ENCODE data around the gene LIME1.

The LIME1 gene

DNA sequence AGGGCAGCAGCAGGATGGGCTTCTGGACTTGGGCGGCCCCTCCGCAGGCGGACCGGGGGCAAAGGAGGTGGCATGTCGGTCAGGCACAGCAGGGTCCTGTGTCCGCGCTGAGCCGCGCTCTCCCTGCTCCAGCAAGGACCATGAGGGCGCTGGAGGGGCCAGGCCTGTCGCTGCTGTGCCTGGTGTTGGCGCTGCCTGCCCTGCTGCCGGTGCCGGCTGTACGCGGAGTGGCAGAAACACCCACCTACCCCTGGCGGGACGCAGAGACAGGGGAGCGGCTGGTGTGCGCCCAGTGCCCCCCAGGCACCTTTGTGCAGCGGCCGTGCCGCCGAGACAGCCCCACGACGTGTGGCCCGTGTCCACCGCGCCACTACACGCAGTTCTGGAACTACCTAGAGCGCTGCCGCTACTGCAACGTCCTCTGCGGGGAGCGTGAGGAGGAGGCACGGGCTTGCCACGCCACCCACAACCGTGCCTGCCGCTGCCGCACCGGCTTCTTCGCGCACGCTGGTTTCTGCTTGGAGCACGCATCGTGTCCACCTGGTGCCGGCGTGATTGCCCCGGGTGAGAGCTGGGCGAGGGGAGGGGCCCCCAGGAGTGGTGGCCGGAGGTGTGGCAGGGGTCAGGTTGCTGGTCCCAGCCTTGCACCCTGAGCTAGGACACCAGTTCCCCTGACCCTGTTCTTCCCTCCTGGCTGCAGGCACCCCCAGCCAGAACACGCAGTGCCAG lies 39.7 kb upstream of the LIME1 start, which contains the start of gene TNFRSF6B:
Gene TNFRSF6B (plus strand): TSS at position 25 of the 729 bp plus-strand sequence. CDS start 116 bp downstream, at position 141.
- TF ChIP-seq POLR2AphosphoS5 (IDR thresholded peaks at IDR 0.05; ENCODE audit: low read depth, low read length) (peak; percentile 55; the same call in 1 of the 2 replicates), POU2F2 (IDR thresholded peaks at IDR 0.05; ENCODE audit: low read depth, low read length) (no peak)

DNA sequence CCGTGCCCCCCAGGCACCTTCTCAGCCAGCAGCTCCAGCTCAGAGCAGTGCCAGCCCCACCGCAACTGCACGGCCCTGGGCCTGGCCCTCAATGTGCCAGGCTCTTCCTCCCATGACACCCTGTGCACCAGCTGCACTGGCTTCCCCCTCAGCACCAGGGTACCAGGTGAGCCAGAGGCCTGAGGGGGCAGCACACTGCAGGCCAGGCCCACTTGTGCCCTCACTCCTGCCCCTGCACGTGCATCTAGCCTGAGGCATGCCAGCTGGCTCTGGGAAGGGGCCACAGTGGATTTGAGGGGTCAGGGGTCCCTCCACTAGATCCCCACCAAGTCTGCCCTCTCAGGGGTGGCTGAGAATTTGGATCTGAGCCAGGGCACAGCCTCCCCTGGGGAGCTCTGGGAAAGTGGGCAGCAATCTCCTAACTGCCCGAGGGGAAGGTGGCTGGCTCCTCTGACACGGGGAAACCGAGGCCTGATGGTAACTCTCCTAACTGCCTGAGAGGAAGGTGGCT lies 39.1 kb upstream of the LIME1 start:
- TF ChIP-seq POLR2AphosphoS5 (IDR thresholded peaks at IDR 0.05; ENCODE audit: low read depth, low read length) (no peak; the same call in 1 of the 2 replicates), TAF1 (IDR thresholded peaks at IDR 0.05; ENCODE audit: low read depth, low read length) (no peak)
- FAIRE-seq (no peak), DNase-seq (ENCODE audit: insufficient read length, low spot score) (peak; percentile 39)

More for the DNA sequence above, 39.7 kb upstream of the LIME1 start, which contains the start of gene TNFRSF6B:
- DNase-seq (ENCODE audit: insufficient read length, low spot score) (peak; percentile 43), FAIRE-seq (peak; percentile 64)

DNA sequence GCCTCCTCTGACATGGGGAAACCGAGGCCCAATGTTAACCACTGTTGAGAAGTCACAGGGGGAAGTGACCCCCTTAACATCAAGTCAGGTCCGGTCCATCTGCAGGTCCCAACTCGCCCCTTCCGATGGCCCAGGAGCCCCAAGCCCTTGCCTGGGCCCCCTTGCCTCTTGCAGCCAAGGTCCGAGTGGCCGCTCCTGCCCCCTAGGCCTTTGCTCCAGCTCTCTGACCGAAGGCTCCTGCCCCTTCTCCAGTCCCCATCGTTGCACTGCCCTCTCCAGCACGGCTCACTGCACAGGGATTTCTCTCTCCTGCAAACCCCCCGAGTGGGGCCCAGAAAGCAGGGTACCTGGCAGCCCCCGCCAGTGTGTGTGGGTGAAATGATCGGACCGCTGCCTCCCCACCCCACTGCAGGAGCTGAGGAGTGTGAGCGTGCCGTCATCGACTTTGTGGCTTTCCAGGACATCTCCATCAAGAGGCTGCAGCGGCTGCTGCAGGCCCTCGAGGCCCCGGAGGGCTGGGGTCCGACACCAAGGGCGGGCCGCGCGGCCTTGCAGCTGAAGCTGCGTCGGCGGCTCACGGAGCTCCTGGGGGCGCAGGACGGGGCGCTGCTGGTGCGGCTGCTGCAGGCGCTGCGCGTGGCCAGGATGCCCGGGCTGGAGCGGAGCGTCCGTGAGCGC lies 38.5 kb upstream of the LIME1 start:
- FAIRE-seq, result no peak
- TF ChIP-seq POLR2AphosphoS5 (IDR thresholded peaks at IDR 0.05; ENCODE audit: low read depth, low read length) (no peak), POU2F2 (IDR thresholded peaks at IDR 0.05; ENCODE audit: low read depth, low read length) (no peak), TAF1 (IDR thresholded peaks at IDR 0.05; ENCODE audit: low read depth, low read length) (no peak), POLR2A (IDR thresholded peaks at IDR 0.05; ENCODE audit: low read depth, low read length) (no peak), SPI1 (IDR thresholded peaks at IDR 0.05; ENCODE audit: low read depth, low read length) (no peak), PAX5 (IDR thresholded peaks at IDR 0.05; ENCODE audit: insufficient read depth, low read length, severe bottlenecking) (no peak)

GRCh38 chr20:63698739-63699465 lies 37.6 kb upstream of the LIME1 start:
- FAIRE-seq, result no peak

More for the DNA sequence above, 38.5 kb upstream of the LIME1 start:
- peak; percentile 22 for DNase-seq (ENCODE audit: insufficient read length, low spot score)

DNA sequence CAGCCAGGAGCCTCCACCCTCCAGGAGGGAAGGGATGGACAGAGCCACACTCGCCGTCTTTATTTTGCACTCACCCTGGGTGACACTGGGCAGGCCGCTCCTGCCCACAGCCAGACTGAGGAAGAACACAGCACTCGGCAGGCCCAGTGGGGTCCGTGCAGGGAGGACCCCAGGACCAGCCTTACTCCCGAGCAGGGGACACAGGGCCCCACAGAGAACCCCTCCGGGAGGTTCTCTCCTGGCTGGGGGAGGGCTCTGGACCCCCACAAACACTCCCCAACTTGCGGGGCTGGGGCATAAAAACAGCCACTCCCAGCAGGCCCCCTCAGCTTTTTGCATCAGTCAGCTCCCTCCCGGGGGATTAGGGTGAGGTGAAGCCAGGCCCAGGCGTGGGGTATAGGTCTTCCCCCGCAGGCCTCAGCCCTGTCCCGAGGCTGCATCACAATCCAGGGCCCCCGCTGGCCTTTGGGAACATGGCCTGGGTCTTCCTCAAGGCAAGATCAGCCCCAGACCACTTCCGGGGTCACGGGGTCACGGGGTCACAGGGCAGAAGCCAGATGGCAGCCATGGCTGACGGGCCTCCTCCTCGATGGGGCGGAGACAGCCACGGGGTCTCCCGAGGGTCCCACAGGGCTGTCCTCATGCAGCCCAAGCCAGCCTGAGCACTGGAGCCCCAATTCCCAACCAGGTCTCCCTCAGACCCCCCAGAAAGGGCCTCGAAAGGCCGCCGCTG lies 36.8 kb upstream of the LIME1 start:
- no peak for FAIRE-seq
- TF ChIP-seq POLR2A (IDR thresholded peaks at IDR 0.05; ENCODE audit: low read depth, low read length), result no peak
- no peak for TF ChIP-seq POU2F2 (IDR thresholded peaks at IDR 0.05; ENCODE audit: low read depth, low read length)
- TF ChIP-seq SPI1 (IDR thresholded peaks at IDR 0.05; ENCODE audit: low read depth, low read length), result no peak
- TF ChIP-seq POLR2AphosphoS5 (IDR thresholded peaks at IDR 0.05; ENCODE audit: low read depth, low read length), result no peak
- no peak for TF ChIP-seq PAX5 (IDR thresholded peaks at IDR 0.05; ENCODE audit: insufficient read depth, low read length, severe bottlenecking)
- TF ChIP-seq TAF1 (IDR thresholded peaks at IDR 0.05; ENCODE audit: low read depth, low read length), result no peak
- peak; percentile 19 for DNase-seq (ENCODE audit: insufficient read length, low spot score)

More at GRCh38 chr20:63698739-63699465, 37.6 kb upstream of the LIME1 start:
- DNase-seq (ENCODE audit: insufficient read length, low spot score), result peak; percentile 46
- no peak for TF ChIP-seq POLR2AphosphoS5 (IDR thresholded peaks at IDR 0.05; ENCODE audit: low read depth, low read length)
- no peak for TF ChIP-seq SPI1 (IDR thresholded peaks at IDR 0.05; ENCODE audit: low read depth, low read length)
- TF ChIP-seq POU2F2 (IDR thresholded peaks at IDR 0.05; ENCODE audit: low read depth, low read length), result no peak
- TF ChIP-seq PAX5 (IDR thresholded peaks at IDR 0.05; ENCODE audit: insufficient read depth, low read length, severe bottlenecking), result no peak
- TF ChIP-seq TAF1 (IDR thresholded peaks at IDR 0.05; ENCODE audit: low read depth, low read length), result no peak
- no peak for TF ChIP-seq POLR2A (IDR thresholded peaks at IDR 0.05; ENCODE audit: low read depth, low read length)

DNA sequence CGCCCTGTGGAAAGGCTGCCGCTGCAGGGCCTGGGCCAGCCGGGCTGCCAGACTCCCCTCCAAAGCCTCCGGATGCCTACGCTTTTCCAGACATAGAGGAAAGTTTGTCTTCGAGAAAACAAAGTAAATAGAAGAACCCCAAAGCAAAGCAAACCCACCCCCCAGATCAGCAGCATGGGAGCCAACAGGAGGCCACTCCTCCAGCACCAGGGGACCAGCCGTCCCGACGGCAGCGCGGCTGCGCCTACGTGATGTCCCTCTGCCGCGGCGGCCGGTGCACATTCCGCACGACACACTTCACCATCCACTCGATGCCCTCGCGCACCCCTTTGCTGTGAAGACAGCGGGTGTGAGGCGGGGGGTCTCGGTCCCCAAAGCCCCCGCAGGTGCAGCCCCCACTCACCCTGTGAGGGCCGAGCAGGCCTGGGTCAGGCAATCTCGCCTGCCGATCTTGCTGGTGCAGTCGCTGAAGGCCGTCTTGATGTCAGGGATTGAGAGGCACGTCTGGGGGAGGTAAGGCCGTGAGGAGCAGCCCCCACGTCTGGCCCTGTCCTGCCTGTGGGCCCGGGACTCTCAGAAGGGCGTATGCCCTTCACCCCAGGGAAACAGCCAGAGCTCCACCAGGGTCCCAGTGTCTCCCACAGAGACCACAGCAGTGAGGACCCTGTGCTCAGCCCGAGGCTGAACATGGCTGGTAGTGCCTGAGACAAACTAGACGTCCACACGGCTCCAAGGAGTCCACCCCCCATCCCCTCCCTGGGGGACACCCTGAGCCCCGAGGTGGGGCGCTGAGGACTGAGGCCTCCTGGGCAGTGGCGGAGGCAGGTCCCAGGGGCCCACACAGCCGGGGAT lies 36.0 kb upstream of the LIME1 start:
- peak; percentile 22 for DNase-seq (ENCODE audit: insufficient read length, low spot score)
- no peak for TF ChIP-seq POU2F2 (IDR thresholded peaks at IDR 0.05; ENCODE audit: low read depth, low read length)
- TF ChIP-seq POLR2AphosphoS5 (IDR thresholded peaks at IDR 0.05; ENCODE audit: low read depth, low read length), result no peak
- TF ChIP-seq POLR2A (IDR thresholded peaks at IDR 0.05; ENCODE audit: low read depth, low read length), result no peak
- no peak for FAIRE-seq

- no peak for TF ChIP-seq PAX5 (IDR thresholded peaks at IDR 0.05; ENCODE audit: insufficient read depth, low read length, severe bottlenecking)
- no peak for TF ChIP-seq POU2F2 (IDR thresholded peaks at IDR 0.05; ENCODE audit: low read depth, low read length)
- TF ChIP-seq TAF1 (IDR thresholded peaks at IDR 0.05; ENCODE audit: low read depth, low read length), result no peak
- TF ChIP-seq SPI1 (IDR thresholded peaks at IDR 0.05; ENCODE audit: low read depth, low read length), result no peak
- no peak for TF ChIP-seq POLR2A (IDR thresholded peaks at IDR 0.05; ENCODE audit: low read depth, low read length)
- TF ChIP-seq POLR2AphosphoS5 (IDR thresholded peaks at IDR 0.05; ENCODE audit: low read depth, low read length), result no peak
- DNase-seq (ENCODE audit: insufficient read length, low spot score), result no peak
- FAIRE-seq, result no peak
Observed at GRCh38 chr20:63701051-63701328, 35.5 kb upstream of the LIME1 start.

DNA sequence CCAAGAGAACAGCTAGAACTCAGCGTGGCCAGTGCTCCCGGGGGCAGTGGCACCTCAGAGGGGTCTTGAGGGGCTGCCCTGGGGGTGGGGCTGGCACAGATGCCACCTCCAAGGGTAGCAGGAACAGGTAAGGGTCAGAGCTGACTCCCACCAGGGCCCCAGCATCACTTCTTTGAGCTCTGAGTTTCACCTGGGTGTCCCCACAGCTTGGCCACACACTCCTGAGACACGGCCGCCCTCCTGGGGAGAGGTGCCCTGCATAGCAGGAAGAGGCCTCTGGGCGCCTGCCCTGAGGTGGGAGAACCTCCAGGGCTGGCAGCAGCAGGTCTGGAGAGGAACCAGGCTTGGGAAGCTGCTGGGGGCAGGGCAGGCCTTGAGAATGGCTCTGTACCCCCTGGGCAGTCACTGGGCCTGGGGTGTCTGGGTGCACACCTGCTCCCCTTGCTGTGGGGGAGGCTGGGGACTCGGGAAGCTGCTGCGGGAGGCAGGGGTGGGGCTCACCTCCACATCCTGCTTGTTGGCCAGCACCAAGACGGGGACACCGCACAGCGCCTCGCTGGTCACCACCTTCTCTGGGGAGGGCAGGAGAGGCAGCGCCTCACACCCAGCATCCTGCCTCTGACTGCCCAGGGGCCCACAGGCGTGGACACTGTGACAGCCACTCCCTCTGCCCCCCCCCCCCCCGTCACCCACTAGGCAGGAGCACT lies 35.0 kb upstream of the LIME1 start:
- DNase-seq (ENCODE audit: insufficient read length, low spot score) (peak; percentile 17), FAIRE-seq (no peak)
- TF ChIP-seq POLR2AphosphoS5 (IDR thresholded peaks at IDR 0.05; ENCODE audit: low read depth, low read length) (no peak), POU2F2 (IDR thresholded peaks at IDR 0.05; ENCODE audit: low read depth, low read length) (no peak), PAX5 (IDR thresholded peaks at IDR 0.05; ENCODE audit: insufficient read depth, low read length, severe bottlenecking) (no peak), POLR2A (IDR thresholded peaks at IDR 0.05; ENCODE audit: low read depth, low read length) (no peak)

Data from GM12891 (cell line).